Caki2 (cell line): ENCODE results near the gene KCTD21. TPM values are rescaled to one million over a fixed set of nuclear protein-coding genes. Genes with fewer than 3 reads are reported as not detected.
"Not testable (repeated sequence)": the region's sequence is repeated elsewhere in the genome, so short reads cannot be mapped to it uniquely, and the experiment has no call there.

ENCODE experiments used
- DNase-seq: peaks from one replicate; pipeline ENCODE4 v3.0.0-alpha.2; 2015; ENCODE audit warnings: low read depth
- in situ Hi-C: cut with HindIII; loops from 2 replicates; pipeline ENCODE4 v1.10.0; 2016; ENCODE audit warnings: low sequenced_read_pairs, low pct_unique_long_range_greater_than_20kb, mixed read lengths
- total RNA-seq: library from RNA; depleted of rRNA; stranded (reverse); fragments of >200 nt; shearing (Covaris generic); gene quantifications from 2 replicates; pipeline ENCODE4 v1.2.3, GENCODE V29; 2014; ENCODE audit warnings: low replicate concordance; rRNA removed

Gene KCTD21, protein sequence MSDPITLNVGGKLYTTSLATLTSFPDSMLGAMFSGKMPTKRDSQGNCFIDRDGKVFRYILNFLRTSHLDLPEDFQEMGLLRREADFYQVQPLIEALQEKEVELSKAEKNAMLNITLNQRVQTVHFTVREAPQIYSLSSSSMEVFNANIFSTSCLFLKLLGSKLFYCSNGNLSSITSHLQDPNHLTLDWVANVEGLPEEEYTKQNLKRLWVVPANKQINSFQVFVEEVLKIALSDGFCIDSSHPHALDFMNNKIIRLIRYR
- 1.4 and 7.1 TPM in 2 replicates for total RNA-seq

DNA sequence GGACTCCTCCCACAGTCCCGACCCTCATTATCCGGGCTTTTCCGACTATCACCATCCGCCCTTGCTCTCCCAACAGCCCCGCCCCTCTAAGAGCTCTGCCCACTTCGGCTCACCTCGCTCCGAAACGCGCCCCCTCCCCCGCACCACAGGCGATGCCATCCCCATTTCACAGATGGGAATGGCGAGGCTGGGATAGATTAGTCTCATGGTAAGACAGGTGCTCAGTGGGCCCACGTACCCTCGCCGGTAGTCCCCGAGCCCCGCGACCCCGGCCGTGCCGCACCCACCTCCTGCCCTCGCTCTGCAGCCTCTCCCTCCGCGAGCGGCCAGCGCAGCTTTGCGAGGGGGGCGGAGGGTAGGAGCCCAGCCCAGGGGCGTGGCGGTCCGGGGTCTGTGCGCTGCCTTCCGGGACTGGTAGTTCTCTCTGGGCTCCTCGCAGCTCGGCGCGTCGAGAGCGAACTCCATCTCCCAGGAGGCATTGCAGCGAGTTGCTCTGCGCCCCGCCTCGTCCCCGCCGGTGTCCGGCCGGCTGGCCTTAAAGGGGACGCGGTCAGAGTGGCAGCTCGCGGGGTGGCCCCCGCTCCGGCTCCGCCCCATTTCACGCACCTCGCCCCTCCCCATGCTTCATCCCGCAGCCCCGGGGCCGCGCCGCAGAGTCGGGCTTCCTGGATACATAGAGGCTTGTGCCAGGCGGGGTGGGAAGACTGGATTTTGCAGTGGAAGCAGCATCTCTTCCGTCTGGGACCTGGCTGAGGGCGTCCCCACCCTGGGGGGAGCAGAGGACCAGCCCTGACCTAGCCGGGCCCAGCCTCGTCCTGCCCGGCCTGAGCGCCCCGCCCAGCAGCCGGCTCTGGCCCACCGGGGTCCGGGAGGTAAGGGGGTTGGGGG lies at the start of gene KCTD21, which contains the start of gene USP35:
TSS of gene KCTD21 (minus strand) at position 341 of the 888 bp plus-strand sequence. CDS start 14,072 bp downstream, outside the sequence.
TSS of gene USP35 (plus strand) at position 634 of the 888 bp plus-strand sequence. CDS start 7,327 bp downstream, outside the sequence.
- DNase-seq = peak; percentile 93
- in situ Hi-C loops = no loop called here

DNA sequence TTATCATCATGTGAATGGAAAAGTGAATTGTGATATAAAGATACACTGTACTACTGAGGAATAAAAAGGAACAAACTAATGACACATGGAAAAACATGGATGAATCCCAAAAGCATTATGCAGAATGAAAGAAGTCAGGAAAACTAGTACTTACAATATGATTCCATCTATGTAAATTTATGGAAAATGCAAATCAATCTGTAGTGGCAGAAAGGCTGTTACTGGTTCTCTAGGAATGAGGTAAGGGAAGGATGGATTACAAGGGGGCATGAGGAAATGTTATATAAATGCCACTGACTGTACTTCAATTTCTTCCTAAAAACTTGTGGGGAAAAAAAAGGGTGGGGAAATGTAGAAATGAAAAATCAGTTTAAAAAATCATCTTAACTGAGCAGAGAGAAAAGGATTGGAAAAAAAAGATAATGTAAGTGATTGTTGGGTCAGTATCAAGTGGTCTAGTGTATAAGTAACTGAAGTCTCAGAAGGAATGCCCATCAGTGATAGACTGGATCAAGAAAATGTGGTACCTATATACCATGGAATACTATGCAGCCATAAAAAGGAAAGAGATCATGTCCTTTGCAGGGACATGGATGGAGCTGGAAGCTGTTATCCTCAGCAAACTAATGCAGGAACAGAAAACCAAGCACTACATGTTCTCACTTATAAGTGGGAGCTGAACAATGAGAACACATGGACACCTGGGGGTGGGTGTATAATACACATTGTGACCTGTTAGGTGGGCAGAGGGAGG lies 49.0 kb upstream of the KCTD21 start:
- in situ Hi-C loops = no loop called here
- DNase-seq = no peak

DNA sequence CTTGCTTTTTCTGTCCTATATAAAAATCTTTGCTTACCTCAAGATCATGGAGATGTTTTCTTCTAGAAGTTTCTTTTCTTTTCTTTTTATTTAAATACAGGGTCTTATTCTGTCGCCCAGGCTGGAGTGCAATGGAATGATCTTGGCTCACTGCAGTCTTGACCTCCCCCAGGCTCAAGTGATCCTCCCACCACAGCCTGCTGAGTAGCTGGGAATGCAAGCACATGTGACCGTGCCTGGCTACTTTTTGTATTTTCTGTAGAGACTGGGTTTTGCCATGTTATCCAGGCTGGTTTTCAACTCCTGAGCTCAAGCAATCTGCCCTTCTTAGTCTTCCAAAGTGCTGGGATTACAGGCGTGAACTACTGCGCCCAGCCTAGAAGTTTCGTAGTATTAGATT lies 45.6 kb upstream of the KCTD21 start:
- in situ Hi-C loops = no loop called here
- no peak for DNase-seq

DNA sequence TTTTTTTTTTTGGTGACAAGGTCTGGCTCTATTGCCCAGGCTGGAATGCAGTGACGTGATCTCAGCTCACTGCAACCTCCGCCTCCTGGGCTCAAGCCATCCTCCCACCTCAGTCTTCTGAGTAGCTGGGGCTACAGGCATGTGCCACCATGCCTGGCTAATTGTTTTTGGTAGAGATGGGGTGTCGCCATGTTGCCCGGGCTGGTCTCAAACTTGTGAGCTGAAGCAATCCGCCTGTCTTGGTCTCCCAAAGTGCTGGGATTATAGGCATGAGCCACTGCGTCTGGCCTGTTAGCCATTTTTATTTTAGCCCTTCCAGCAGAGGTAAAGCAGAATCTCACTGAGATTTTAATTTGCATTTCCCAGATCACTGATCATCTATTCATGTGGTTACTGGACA lies 44.6 kb upstream of the KCTD21 start:
- in situ Hi-C loops, DNase-seq: not testable (repeated sequence)

DNA sequence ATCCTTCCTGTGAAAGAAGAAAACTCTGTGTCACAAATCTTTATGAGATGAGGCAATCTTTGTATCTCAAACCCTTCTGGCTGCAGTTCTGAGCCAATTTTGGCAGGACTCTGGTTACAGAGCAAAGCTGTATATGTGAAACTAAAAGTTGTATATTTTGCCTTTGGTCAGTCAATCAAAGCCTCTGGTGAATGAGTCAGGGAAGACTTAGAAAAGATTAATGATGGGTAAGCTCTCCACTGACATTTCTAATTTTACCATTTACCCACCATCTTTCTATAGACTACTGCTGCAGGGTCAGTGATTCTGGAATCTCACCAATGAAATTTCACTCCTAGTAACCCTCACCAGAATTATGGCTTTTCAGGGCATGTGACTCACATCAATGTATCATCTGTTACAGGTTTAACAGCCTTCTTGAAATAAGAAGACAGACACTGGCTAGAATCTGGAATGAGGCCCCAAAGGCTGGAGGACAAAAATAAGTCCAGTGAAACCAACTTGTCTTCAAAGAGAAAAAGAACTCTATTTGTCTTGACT lies 43.6 kb upstream of the KCTD21 start:
- no peak for DNase-seq
- in situ Hi-C loops = no loop called here

DNA sequence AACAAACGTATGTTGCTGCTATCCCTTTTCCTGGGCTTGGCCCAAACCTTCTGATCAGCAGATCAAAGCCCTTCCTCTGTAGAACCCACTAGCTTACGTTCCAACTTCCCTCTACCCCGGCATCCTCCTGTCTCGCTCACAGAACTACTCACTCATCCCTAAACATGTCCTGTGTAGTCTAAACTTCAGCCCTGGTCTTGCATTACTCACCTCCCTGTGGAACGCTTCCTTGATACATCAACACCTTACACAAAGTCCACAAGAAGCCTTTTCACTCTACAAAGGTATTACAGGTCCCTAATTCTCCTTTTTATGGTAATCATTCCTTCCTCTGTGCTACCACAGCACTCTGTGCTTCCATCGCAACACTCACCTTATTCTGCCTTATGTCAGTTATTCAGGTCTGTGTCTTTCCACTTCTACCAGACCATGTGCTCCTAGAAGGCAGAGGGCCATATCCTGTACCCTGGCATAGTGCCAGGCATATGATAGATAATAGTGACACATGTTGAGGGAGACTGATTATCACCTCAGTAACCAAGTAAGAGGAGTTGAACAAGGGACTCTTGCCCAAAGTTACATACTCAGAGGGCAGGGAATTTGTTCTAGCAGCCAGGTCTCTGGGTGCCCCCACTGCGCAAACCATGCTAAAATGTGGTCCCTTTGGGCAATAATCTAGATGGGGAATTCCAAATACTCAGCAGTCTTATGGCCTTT lies 41.9 kb upstream of the KCTD21 start:
- no peak for DNase-seq
- in situ Hi-C loops = no loop called here

DNA sequence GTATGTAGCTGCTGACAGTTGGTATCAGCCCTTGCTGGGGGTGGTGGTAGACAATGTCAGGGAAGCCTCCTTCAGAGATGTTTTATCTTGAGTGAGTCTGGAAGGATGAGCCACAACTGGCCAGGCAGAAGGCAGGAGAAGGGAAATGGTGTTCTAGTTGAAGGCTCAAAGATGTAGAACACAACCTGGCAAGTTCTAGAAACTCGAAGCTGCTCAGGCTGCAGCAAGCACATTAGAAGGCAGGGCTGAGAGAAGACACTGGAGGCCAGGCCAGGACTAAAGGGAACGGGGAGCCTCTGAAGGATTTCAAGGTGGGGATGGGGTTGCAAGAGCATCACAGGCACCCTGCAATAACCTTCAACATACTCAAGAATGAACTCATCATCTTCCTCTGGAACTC lies 40.7 kb upstream of the KCTD21 start:
- in situ Hi-C loops = no loop called here
- DNase-seq = no peak

DNA sequence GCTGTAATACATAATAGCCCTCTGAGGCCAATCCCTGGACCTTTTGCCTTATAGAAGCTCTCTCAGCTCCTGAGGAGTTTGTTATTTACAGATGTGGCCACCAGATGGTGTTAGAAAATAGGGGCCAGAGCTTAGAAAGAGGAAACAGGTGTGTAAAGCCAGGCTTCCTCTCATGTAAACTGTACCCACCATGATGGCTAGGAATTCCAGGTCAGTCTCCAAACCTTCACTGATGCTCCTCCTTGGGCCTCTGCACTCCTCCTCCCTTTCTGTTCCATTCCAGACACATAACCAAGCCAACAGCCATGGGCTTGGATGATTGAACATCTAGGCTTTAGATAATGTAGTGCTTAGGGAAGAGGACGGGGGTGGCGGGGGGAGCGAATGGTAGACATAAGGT lies 40.0 kb upstream of the KCTD21 start:
- DNase-seq = peak; percentile 34
- in situ Hi-C loops = no loop called here

DNA sequence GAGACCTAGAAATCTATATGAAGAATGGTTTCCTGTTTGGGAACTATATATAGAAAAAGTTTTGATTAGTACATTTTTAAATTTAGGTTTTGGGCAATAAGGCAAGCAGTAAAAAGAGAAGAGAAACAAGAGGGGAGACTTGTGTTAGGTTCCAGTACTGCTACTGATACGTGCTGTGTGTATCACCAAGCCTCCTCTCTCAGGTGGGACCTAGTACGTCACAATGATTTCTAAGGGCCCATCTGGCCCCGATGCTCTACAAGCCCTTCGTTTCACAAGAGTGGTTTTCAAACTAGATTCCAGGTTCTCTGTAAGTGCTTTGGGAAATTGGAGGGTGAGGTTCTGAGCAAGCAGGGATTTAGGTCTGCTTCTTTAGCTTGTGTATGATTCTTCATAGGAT lies 39.5 kb upstream of the KCTD21 start:
- DNase-seq = no peak
- in situ Hi-C loops = no loop called here

DNA sequence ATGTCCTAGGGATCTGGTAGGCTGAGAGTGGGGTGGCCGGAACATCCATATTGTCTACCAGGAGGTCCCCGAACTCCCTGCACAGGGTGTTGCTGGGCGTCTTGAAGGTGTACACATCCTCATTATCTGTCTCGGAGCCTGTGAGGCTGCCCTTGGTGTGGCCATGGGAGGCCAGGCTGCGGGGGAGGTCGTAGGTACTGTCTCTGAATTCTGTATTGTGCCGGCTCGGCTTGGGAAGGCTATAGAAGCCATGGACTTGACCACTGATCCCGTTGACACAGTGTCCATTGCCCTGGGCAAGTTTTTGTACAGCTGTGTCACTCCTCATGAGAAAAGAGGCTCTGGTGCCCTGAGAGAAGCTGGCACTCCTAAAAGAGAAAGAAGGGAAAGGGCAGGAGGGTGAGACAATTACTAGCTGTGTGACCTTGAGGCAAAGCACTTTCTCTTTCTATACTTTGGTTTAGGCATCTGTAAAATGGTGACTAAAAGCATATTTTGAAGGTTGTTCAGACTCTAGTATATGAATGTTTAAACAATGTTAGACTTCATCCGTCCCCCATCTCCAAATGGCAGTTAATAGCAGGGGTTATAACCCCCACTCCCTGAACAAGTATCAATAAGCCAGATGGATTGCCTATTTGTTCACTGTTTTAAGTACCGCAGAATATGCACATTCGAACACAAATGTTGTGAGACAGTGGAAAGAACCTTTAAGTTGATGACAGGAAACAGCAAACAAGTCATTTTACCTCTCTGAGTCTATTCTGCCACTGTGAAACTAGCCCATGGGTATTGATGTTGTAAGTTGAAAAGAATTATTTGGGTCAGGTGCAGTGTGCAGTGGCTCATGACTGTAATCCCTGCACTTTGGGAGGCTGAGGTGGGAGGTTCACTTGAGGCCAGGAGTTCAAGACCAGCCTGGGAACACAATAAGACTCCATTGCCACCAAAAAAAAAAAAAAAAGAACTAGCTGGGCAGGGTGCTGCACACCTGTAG lies 38.6 kb upstream of the KCTD21 start:
- no peak for DNase-seq
- in situ Hi-C loops = no loop called here

DNA sequence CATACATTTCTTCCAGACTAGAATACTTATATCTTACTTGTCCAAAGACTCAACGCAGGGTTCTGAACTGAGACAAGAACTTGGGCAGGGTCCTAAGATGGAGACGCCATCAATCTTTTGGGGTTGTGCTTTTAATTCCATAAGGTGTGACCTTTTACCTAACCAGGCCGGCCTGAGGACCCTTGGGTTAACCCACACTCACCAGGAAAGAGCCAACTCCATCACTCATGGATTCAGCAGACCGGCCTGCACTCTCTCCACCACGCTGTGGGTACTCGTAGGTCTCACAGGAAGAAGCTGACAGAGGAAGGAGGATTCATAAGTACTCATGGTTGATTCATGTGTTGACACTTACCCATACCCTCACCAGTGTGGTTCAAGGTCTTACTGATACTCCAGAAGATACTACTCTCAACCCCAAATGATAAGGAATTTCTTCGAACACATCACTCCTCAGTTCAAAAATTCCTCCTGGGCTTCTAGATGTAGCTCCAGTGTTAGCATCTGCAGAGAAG lies 36.5 kb upstream of the KCTD21 start:
- in situ Hi-C loops = no loop called here
- no peak for DNase-seq

DNA sequence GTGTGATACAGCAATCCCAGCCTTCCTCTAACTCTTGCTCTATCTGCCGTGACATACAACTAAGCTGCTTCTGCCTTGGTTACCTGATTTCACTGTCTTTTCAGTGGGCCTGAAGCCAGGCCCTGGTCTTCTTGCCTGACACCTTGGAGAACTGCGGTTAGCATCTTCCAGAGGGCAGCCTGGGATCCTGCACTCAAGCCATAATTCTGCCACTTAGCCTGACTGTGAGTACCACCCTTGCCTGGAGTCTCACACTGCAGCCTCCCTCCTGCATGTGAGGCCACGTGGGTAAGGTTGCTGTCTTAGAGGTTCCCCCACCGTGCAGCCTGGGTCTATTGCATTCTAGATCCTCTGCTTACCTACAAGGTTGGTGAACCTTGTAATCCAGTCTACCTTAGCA lies 36.1 kb upstream of the KCTD21 start:
- DNase-seq = no peak
- in situ Hi-C loops = no loop called here

DNA sequence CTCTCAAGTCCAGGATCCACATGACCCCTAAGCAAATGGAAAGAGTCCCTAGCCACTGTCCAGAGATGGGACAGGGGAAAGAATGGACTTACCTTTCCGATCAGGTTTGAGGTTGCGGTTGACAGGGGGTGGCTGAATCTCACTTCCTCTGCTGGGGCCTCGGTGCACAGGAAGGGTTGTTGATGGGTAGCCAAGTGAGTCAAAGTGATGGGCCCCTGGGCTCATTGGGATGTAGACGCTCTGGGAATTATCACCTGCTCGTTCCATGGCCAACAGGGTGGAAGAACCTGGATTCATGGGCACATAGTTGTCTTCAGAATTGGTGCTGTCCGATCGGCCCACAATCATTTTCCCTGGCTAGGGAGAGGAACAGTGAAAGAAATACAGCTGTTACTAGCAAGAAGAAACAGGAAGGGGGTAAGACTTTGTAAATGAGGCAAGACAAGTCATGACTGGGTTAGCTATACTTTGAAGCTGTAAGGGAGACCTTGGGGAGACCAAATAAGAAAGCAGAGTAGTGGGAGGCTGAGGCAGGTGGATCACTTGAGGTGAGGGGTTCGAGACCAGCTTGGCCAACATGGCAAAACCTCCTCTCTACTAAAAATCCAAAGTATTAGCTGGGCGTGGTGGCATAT lies 35.0 kb upstream of the KCTD21 start:
- no peak for DNase-seq
- in situ Hi-C loops = no loop called here

DNA sequence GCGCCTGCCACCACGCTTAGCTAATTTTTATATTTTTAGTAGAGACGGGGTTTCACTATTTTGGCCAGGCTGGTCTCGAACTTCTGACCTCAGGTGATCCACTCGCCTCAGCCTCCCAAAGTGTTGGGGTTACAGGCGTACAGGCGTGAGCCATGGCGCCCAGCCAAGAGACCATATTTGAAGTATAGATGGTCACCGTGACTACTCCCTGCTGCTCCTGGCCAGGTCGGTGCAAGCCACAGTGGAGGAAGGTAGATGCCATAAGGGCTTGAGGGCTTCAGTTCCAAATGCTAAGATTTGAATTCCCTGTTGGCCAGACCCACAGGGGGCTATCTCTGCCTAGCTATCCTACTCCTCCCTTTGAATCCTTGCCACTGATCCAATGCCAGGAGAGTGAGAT lies 34.3 kb upstream of the KCTD21 start:
- DNase-seq, in situ Hi-C loops: not testable (repeated sequence)

DNA sequence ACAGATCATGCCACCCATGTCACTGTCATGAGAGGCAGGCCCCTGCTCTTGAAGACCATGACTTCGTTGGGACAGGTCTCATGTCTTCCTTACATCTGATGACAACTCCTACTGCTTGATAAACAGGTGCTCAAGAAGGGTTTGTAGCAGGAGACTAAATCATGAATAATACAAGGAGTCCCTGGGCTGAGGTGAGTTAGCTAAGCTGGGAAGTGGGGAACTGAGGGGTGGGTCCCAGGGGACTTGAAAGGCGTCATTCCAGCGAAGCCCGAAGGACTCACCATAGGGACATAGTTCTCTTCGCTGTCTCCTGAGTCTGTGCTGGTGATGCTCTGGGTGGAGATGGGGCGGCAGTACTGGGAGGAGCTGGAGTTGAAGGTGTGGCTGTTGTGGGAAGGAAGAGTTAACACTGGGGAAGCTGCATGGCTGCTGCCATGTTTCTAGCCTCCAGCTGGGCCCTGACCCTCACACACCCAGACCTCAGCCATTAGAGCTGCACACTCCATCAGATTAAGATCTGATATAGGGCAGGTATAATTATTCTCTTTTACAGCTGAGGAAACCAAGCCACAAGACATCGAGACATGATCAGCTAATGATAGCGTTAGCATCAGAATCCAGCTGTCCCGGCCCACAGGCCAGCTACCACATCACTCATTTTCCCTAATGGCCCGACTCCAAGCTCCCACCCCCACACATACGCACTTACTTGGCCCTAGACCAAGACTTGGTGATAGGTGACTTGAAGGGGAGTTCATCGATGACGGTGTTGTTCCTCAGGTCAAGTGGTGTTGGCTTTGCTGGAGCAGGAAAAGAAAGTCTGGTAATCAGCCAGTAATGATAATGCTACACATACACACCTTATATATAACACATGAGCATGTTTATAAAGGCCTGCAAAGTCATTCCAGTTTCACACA lies 33.2 kb upstream of the KCTD21 start:
- in situ Hi-C loops = no loop called here
- DNase-seq = no peak
